Epithelial cell of prostate (primary cell): ENCODE data around the gene ZNF521.

ENCODE experiments used
- DNase-seq: peaks from one replicate; pipeline ENCODE4 v3.0.0-alpha.2; 2011; ENCODE audit warnings: low read depth, low spot score
- H3K27ac ChIP-seq: fragments of 450-650 bp; 2 replicates; pipeline ENCODE4 v1.5.1; 2017; ENCODE audit warnings: mild to moderate bottlenecking

The ZNF521 gene

DNA sequence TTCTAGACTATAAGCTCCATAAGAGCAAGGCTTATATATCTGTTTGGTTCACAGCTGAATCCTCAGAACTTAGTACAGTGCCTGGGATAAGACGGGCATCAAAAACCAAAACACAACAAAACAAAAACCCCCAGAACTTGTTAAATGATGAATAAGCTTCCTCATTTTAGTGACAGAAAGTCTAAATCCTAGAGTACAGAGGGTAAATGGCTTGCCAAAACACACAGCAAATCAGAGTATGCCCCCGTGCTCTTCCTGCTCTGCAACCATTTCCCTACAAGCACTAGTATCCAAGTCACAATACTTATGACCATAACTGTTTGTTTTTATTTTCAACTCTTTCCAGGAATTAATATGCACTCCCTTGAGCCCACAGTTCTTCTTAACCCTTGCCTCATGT lies 10.1 kb downstream of the ZNF521 start:
- no peak overlapping the region for H3K27ac ChIP-seq
- DNase-seq, result no peak

DNA sequence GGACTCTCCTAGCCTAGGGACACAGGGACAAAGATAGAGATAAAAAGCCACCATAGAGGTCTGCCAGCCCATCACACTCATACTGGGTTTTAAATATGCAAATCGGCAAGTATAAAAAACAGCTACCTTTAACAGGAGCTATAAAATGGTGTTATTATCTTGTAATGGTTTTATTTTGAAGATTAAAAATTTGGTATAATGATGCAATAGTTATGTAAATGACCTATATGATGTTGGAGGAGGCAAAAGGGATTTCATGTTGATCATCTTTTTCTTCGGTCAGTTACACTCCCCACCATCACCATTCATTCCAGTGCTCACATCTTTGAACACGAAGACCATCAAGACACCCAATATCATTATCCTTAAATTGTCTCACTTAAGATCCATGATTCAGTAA lies 11.2 kb downstream of the ZNF521 start:
- H3K27ac ChIP-seq, result no peak overlapping the region
- DNase-seq, result no peak

DNA sequence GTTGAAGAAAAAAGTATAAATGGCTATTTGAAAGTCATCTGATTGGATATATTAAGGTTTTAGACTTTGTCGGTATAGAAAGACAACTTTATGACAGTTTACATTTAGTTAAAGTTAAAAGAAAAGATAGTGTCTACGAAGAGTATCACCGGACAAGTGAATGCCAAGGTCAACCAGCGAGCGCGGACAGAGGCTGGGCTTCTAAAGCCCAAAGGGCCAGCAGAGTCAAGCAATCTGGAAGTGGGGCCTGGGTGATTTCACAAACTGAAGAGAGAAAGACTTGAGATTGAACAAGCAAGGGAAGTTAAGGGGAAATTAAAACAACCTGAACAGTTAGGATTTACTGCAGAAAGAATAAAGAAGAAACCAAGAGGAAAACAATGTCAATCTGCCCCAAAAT lies 16.3 kb downstream of the ZNF521 start:
- no peak for DNase-seq
- no peak overlapping the region for H3K27ac ChIP-seq

GRCh38 chr18:25335062-25335461 lies 16.9 kb downstream of the ZNF521 start:
- no peak for DNase-seq

DNA sequence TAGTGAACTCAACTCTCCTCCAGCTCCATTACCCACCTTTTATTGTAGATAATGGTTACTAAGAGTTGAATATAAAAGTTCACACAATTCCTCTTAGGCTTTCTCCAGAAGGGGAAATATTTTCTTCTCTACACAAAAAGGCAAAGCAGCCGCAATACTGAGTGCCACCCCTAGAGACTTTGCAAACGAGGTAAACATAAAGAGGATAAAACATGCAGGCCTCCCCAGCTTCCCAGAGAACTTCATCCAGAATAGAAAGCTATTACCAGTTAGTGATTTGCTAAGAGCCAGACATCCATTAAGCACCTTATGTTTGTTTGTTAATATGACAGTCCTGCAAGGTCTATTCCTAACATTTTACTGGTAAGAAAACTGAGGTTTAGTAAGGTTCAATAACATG lies 17.4 kb downstream of the ZNF521 start:
- no peak for DNase-seq
- no peak overlapping the region for H3K27ac ChIP-seq

More at GRCh38 chr18:25335062-25335461, 16.9 kb downstream of the ZNF521 start:
- no peak overlapping the region for H3K27ac ChIP-seq

DNA sequence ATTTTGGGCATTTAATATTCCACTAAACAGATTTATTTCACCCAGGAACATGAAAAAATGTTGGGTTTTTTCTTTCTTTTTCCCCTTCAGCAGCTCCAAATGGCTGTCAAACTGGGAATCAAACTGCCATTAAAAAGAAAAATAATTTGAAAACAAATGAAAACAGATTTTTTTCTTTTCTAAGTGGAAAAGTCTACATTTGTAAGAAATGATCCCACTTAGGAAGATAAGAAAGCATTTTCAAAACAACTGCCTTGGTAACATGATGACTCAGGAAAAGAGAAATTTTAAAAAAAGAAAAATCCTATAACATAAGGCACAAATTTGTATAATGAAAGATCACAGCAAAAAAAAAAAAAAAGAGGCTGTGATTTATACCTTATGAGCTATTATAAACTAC lies 20.0 kb downstream of the ZNF521 start:
- no peak for DNase-seq

GRCh38 chr18:25329783-25330182 lies 22.2 kb downstream of the ZNF521 start:
- DNase-seq, result no peak

More for the DNA sequence above, 20.0 kb downstream of the ZNF521 start:
- no peak overlapping the region for H3K27ac ChIP-seq

GRCh38 chr18:25327584-25327983 lies 24.4 kb downstream of the ZNF521 start:
- DNase-seq, result no peak
- H3K27ac ChIP-seq, result no peak overlapping the region

More at GRCh38 chr18:25329783-25330182, 22.2 kb downstream of the ZNF521 start:
- H3K27ac ChIP-seq, result no peak overlapping the region

DNA sequence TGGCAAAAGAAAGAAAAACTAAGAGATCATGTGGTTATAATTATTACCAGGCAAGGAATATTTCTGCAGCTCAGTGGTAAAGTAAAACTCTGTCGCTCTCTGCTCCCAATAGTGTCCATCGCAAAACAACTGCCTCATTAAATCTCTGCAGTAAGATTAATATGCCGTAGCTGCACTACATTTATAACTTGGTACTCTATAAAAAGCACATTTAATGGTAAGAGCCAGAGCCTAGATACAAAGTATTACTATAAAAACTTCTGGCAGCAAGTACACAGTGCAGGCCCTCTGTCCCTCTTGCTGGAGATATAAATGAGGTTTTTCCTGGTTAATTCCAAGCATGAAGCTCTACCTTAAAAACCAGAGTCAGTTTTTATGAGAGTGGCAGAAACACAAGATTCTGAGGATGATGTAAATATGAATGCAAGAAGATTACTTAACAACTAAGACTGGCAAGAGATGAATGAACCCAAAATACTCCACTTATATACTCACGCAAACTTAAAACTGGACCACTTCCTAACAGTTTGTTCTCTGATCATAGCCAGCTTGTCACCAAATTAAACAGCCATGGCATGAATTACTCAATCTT lies 25.5 kb downstream of the ZNF521 start:
- no peak for DNase-seq
- no peak overlapping the region for H3K27ac ChIP-seq

DNA sequence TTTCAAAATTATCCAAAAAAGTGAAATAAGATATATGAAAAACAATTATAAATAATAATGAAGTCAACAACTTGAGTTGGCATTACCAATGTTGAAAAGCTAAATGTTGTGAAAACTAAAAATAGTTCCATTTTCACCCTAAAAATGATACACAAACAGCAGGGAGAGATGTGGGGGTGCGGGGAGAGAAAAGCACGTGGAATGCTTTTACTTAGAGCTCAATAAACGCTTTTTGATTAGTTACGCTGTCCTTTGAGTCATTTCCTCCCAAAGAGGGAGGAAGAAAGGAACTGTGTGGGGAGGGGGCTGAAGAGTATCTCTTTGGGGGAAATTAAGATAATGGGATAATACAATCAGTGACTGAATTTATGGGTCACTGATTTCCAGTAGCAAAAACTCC lies 29.2 kb downstream of the ZNF521 start:
- H3K27ac ChIP-seq, result no peak overlapping the region
- DNase-seq, result no peak

DNA sequence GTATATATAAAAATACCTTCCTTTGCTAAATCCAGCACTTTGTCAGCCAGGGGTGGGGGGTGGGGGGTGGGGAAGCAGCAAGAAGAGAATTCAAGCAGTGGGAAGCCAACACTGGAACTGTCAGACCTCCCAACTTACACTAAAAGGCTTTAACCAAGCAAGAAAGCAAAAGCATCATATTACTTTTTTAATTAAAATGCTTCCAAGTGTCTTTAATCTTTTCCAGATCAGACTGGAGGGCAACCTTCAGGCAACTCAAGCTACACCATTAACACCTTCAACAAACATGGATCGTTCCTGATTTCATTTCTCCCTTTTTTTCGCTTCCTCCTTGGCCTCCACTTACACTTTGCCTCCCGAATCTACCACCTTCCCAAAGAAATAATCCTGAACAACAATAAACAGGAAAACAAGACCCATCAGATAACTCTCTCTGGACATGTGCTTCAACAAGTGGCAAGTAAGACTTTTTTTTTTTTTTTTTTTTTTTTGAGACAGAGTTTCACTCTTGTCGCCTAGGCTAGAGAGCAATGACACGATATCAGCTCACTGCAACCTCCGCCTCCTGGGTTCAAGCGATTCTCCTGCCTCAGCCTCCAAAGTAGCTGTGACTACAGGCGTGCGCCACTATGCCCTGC lies 35.5 kb downstream of the ZNF521 start:
- H3K27ac ChIP-seq, result no peak overlapping the region
- DNase-seq, result no peak

DNA sequence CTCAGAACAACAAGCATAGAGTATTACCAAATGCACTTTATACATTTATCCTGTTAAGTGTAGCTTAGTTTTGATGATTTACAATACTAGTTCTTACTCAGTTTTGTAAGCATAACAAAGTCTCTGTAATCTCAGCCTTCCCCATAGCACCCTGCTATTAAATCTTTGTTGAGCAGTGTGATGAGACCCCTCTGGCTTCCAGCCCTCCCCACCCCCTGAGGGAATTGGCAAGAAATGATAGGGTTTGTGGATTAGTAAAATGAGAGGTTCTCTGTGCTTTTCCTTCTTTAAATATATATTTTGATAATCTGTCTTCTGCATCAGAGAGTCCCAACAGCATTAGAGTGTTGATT lies 37.2 kb downstream of the ZNF521 start:
- H3K27ac ChIP-seq, result no peak overlapping the region

GRCh38 chr18:25314151-25314837 lies 37.7 kb downstream of the ZNF521 start:
- no peak for DNase-seq

More for the DNA sequence above, 37.2 kb downstream of the ZNF521 start:
- DNase-seq, result no peak

DNA sequence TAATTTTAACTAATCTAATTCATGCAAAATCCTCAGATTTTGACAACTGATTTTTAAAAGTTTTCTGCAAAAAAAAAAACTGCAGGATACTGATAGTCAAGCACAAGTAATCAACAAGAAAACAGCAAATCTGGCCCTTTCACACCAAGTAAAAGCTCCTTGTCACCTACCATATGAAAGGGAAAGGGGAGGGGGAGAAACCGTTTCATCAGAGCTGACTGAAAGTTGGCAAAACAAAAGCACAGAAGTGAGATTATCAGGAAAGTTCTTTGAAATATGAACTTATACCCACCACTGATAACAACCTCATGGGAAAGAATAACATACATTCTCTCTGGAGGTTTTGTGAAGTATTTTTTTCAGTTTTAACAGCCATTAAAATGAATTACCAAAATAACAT lies 38.7 kb downstream of the ZNF521 start:
- no peak overlapping the region for H3K27ac ChIP-seq
- no peak for DNase-seq

More at GRCh38 chr18:25314151-25314837, 37.7 kb downstream of the ZNF521 start:
- no peak overlapping the region for H3K27ac ChIP-seq

DNA sequence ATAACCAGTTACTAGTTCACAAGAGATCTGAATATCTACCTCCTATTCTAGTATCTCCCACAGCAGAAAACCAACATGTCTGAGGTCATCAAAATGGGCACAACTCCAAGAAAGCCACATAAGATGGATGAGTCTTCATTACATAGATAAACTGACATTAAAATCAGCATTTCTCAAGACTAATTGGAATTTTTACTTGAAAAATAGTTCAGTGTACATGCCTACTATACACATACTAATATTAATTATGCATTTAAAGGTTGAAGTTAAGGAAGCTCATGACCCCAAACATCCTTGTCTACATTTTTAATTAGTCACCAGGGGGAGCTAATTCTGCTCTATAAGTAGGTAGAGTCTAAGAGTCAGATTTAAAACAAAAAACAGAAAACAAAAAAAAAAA lies 41.9 kb downstream of the ZNF521 start:
- no peak overlapping the region for H3K27ac ChIP-seq
- no peak for DNase-seq

DNA sequence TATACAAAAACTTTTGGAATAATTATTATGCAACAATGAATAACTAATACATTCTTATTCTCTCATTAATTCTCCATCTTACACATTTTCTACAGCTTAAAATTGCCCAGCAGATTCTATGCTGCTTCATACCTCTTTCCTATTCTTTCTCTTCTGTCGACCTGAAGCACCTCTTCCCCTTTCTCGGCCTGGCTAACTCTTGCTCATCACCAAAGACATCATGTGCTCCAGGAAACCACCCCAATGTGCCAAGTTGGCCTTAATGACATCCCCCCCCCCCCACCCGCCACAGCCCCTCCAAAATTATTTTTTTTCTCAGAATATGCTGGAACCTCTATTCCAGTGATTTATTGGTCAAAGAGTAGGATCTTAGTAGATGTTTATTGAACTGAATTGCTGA lies 43.6 kb downstream of the ZNF521 start:
- no peak for DNase-seq
- no peak overlapping the region for H3K27ac ChIP-seq

GRCh38 chr18:25307192-25307591 lies 44.8 kb downstream of the ZNF521 start:
- no peak for DNase-seq
- H3K27ac ChIP-seq, result no peak overlapping the region

GRCh38 chr18:25306671-25307070 lies 45.3 kb downstream of the ZNF521 start:
- DNase-seq, result no peak
- H3K27ac ChIP-seq, result no peak overlapping the region

GRCh38 chr18:25305584-25305983 lies 46.4 kb downstream of the ZNF521 start:
- DNase-seq, result no peak
- H3K27ac ChIP-seq, result no peak overlapping the region

- DNase-seq, result no peak
- no peak overlapping the region for H3K27ac ChIP-seq
Measured at GRCh38 chr18:25300492-25300891, 51.5 kb downstream of the ZNF521 start.

GRCh38 chr18:25299426-25300300 lies 52.3 kb downstream of the ZNF521 start:
- peak overlapping the region; percentile 17 for H3K27ac ChIP-seq

More at GRCh38 chr18:25299426-25300300, 52.3 kb downstream of the ZNF521 start:
- DNase-seq, result no peak
